ENCODE measurements around the gene RNF144B.

RNF144B gene

DNA sequence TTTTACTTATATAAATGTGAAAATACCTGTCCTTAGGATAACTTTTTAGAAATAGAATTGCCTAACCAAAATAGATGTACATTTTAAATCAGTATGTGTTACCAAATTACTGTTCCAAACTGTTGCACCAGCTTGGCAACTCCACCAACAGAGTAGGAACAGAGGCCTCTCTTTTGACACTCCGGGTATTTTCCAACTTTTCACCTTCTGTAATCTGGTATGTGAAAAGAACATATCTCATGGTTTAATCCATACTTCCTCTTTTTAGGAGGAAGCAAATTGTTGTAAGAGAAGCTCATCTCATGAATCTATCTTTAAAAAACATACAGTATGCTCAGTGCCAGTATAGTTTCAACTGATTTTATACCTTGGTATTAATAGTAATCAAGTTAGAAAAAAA is 24.9 kb downstream of the RNF144B start:
- no peak for DNase-seq

- no peak for DNase-seq
These were observed 25.5 kb downstream of the RNF144B start for GRCh38 chr6:18412644-18413043.

DNA sequence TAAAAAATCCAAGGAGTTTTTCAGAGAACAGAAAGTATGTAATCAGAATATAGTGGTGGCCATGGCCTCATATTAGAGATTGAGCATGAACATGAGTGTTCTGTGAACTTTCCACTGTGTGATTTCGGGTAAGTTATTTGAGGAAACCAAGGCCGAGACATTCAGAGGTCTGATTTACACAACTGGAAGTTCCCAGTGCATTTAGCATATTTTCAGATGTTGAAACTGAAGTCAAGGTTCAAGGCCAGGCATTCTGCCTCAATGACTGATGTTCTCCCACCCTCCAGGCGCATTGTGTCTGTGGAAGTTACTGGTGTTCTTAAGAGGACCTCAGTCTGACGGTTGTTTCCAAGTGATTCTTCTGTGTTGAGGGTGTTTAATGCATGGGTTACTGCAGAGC is 26.2 kb downstream of the RNF144B start:
- no peak for DNase-seq

DNA sequence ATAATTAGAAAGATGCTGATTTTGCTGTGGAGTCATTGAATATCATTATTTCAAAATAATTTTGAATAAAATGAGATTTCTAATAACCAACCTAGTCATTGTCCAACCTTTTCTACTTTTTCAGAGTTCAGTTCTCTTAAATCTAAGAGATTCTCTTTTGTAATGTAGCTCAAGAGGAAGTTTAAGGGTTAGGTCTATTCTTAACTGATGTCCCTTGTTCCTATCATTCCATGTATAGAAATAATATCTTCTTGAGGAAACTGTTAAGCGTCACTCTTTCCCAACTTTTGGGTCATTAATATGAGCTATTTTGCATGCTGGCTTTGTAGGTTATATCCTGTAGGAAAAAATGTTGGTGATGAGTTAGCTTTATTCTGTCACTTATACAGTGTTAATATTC is 27.0 kb downstream of the RNF144B start:
- no peak for DNase-seq

DNA sequence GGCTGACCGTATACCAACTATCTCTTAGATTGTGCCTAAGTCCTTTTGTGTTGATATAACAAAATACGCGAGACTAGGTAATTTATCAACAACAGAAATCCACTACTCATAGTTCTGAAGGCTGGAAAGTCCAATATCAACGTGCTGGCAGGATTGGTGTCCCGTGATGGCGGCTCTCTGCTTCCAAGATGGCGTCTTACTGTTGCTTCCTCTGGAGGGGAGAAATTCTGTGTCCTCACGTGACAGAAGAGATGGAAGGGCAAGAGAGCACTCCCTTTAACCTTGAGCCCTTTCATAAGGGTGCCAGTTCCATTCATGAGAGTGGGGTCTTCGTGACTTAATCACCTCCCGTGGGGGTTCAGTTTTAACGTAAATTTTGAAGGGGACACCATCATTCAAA is 28.1 kb downstream of the RNF144B start:
- no peak for DNase-seq

- no peak for DNase-seq
These were observed 28.7 kb downstream of the RNF144B start for GRCh38 chr6:18415671-18416340.

DNA sequence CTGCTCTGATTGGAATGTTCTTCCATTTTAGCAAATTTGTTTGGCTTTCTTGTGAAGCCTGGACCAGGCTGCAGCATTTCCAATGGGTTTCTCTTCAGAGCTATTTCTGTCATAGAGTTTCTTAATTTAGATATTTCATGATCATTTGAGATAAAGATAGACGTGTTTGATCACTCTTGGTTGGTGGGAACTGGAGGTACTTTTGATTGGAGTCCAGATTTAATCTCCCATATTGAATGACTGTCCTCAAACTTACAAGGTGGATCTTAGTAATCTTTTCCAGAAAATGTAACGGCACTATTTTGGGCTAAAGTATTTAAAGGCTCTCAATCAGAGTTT is 29.2 kb downstream of the RNF144B start:
- no peak for DNase-seq

DNA sequence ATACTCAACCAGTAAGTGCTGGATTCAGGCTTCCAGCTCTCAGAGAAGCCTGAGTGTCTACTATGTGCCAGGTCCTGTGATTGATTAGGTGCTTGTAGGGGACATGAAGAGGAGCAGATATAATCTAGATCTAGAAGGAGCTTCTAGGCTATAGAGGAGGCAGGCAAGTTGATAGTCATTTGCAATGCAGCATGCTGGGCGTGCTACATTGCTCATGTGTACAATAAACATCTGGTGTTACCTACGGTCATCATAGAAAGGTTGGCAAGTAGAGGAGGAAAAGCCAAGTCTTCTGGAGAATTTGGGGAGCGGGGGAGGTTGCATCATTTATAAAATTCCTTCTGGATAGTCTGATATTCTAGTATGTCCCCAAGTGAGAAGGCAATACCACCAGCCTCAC is 33.2 kb downstream of the RNF144B start:
- DNase-seq = no peak

DNA sequence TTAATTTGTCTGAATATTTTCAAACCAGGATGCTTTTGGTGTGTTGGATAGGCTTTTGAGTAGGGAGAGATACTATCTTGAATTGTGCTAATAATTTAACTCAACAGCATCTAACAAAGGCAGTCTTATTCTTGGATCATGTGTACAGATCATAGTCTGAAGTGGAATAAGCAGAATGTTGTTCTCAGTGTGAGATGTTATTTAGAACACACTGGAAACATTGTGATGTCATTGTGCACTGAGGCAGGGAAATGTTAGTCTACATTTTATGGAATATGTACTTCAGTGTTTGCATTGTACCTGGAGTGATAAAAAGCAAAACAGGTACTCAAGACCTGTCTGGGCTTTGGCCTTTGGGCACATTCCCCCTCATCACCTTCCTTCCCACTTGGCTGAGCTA is 35.0 kb downstream of the RNF144B start:
- no peak for DNase-seq

DNA sequence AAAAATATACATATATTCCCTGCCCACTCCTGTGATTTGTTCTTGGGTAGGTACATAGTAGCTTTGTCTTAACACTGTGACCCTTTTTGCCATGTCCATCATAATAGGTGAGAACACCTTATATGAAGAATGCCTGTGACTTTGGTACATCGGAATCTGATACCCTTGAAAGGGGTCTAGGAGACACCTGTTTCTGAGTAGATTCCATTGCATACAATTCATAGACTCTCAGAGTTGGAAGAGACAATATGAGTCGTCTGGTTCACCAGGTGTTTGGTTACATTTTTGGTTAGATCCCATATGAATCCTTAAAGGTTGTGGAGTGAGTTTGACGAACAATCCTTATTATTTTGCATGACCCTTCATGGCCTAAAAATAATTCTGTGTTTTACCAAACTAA is 36.3 kb downstream of the RNF144B start:
- DNase-seq = no peak

- no peak for DNase-seq
These were observed 37.1 kb downstream of the RNF144B start for GRCh38 chr6:18424201-18424600.

DNA sequence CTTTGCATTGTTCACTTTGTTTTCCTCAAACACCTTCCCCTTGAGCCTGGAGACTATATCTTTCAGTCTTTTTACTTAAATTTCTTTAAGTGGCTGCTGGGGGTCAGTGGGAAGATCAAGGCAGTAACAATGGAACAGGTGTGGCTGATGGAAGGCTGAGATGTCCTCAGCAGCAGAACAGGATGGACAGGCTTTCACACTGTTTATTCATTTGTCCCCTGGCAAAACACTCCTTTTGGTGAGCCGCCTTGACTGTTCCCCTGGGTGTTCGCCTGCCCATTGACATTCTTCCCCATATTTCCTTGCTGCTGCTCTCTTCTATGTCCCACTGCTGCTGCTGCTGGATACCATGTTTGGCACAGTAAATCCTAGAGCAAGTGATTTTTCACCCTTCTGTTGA is 38.1 kb downstream of the RNF144B start:
- DNase-seq = no peak

DNA sequence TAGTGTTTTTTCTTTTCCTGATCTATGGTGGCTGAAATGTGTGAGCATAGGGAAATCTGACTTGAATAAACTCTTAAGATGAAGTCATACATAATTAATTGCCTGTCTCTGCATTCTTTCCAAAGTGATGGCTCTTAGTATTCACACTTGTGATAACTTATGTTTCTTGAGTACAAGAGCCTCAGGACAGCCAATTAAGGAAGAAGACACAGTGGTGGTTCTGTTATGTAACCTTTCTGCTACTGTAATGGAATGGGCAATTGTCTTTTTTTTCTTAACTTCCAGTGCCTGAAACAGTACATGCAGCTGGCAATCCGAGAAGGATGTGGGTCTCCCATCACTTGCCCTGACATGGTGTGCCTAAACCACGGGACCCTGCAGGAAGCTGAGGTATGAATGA is 40.1 kb downstream of the RNF144B start:
- no peak for DNase-seq

GRCh38 chr6:18429655-18430297 is 42.6 kb downstream of the RNF144B start:
- DNase-seq = no peak

GRCh38 chr6:18431581-18431980 is 44.4 kb downstream of the RNF144B start:
- DNase-seq = no peak

GRCh38 chr6:18432180-18432579 is 45.0 kb downstream of the RNF144B start:
- no peak for DNase-seq

GRCh38 chr6:18432619-18433018 is 45.5 kb downstream of the RNF144B start:
- DNase-seq = no peak

- no peak for DNase-seq
These were observed 45.9 kb downstream of the RNF144B start for GRCh38 chr6:18433059-18433458.

DNA sequence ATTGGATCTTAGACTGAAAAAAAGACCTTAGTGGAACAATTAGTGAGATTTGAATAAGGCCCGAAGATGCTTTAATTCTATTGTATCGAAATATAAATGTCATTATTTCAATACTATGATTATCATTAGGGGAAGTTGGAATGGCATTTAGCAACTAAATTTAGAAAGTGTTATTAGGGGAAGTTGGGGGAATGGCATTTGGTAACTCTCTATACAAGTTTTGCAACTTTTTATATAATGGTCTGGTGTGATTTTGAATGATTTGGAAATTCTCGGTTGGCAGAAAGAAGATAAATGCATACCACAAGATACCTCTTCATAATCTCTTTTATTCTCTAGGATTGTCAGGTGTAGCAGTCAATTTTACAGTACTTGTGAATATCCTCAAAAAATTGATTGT is 49.2 kb downstream of the RNF144B start:
- DNase-seq = no peak

- DNase-seq = no peak
These were observed 52.4 kb downstream of the RNF144B start for GRCh38 chr6:18439581-18439980.

GRCh38 chr6:18441251-18441979 is 54.3 kb downstream of the RNF144B start:
- DNase-seq = no peak

GRCh38 chr6:18444111-18444510 is 57.0 kb downstream of the RNF144B start:
- no peak for DNase-seq

DNA sequence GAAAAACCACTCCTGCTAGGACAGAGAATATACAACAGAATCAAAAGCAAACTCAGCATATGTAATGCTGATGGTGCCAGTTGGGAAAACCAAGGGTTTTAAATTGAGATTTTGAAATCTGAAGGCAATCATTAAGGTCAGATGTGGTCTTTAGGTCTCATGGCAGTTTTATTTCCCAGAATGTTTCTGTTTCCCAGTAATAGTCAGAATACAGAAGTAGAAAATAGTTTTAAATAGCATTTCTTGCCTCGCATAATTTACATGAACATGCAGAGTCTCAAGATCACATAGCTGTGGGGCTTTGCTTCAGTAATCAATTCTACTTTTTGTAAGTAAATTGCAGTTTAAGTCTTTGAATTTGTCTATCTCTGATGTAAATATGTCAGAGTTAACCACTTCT is 58.1 kb downstream of the RNF144B start:
- DNase-seq = no peak

GRCh38 chr6:18446771-18447170 is 59.6 kb downstream of the RNF144B start:
- DNase-seq = no peak

DNA sequence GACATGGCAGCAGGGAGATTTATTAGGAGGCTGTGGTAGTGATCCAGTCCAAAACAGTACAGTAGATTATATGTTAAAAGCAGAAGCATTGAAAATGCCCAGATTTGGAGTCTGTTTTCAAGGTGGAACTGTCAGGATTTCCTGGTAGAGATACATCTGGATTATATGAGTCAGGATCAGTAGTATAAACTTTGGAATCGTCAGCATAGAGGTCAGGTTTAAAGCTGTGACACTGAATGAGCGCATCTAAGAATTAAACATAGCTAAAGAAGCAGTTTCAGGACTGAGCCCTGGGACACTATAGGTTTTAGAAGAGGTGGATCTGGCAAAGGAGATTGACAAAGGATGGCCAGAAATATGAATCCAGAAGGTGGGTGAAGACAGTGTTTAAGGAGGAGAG is 60.4 kb downstream of the RNF144B start:
- no peak for DNase-seq
